HepG2 (cell line): ENCODE results near the gene ACSF3. TPM values are rescaled to one million over a fixed set of nuclear protein-coding genes. Genes with fewer than 3 reads are reported as not detected.

ENCODE experiments used
- ATRX ChIP-seq: sonication (generic); formaldehyde crosslinking; IDR thresholded peaks from 2 replicates; pipeline ENCODE4 v1.4.0; 2020; ENCODE audit warnings: missing genetic modification reagents, borderline replicate concordance
- GATAD2A ChIP-seq: IDR thresholded peaks from 2 replicates; pipeline ENCODE4 v1.6.1; 2016
- GZF1 ChIP-seq: sonication (generic); formaldehyde crosslinking; IDR thresholded peaks from 2 replicates; pipeline ENCODE4 v1.5.1; 2020; ENCODE audit warnings: mild to moderate bottlenecking, missing genetic modification reagents
- HIC2 ChIP-seq: sonication (generic); formaldehyde crosslinking; IDR thresholded peaks from 2 replicates; pipeline ENCODE4 v1.9.0; 2022; ENCODE audit warnings: low read depth, missing genetic modification reagents
- KAT7 ChIP-seq: IDR thresholded peaks from 2 replicates; pipeline ENCODE4 v1.6.1; 2018; ENCODE audit warnings: borderline replicate concordance, missing compliant biosample characterization
- MAX ChIP-seq: IDR thresholded peaks from 2 replicates; pipeline ENCODE4 v1.6.1; 2012; ENCODE audit warnings: inconsistent platforms
- MED8 ChIP-seq: sonication (generic); formaldehyde crosslinking; IDR thresholded peaks from 2 replicates; pipeline ENCODE4 v1.8.1; 2023; ENCODE audit warnings: mild to moderate bottlenecking, missing genetic modification reagents; ENCODE audit not compliant: insufficient replicate concordance
- MTERF4 ChIP-seq: sonication (generic); formaldehyde crosslinking; IDR thresholded peaks from 2 replicates; pipeline ENCODE4 v1.8.0; 2023; ENCODE audit warnings: mild to moderate bottlenecking, missing genetic modification reagents
- PPARG ChIP-seq: conservative IDR thresholded peaks from 2 replicates; pipeline ENCODE4 v1.6.1; 2016; ENCODE audit warnings: missing biosample characterization, missing genetic modification reagents
- SMAD3 ChIP-seq: sonication (generic); formaldehyde crosslinking; IDR thresholded peaks from 2 replicates; pipeline ENCODE4 v1.4.0; 2020; ENCODE audit warnings: missing genetic modification reagents
- STAT6 ChIP-seq: sonication (generic); formaldehyde crosslinking; IDR thresholded peaks from 2 replicates; pipeline ENCODE4 v1.4.0; 2020; ENCODE audit warnings: missing genetic modification reagents, mild to moderate bottlenecking, borderline replicate concordance
- TBX2 ChIP-seq: sonication (generic); formaldehyde crosslinking; IDR thresholded peaks from 2 replicates; pipeline ENCODE4 v1.5.0; 2020; ENCODE audit warnings: missing genetic modification reagents, mild to moderate bottlenecking, borderline replicate concordance
- TFDP1 ChIP-seq: IDR thresholded peaks from 2 replicates; pipeline ENCODE4 v1.6.1; 2016; ENCODE audit warnings: missing compliant biosample characterization, missing genetic modification reagents, borderline replicate concordance
- ZBTB25 ChIP-seq: IDR thresholded peaks from 2 replicates; pipeline ENCODE4 v1.6.1; 2018; ENCODE audit warnings: missing genetic modification reagents
- ZBTB33 ChIP-seq: sonication (generic); formaldehyde crosslinking; IDR thresholded peaks from 2 replicates; pipeline ENCODE4 v1.4.0; 2020; ENCODE audit warnings: missing genetic modification reagents
- ZNF549 ChIP-seq: sonication (generic); formaldehyde crosslinking; IDR thresholded peaks from 2 replicates; pipeline ENCODE4 v1.5.0; 2020; ENCODE audit warnings: missing genetic modification reagents
- ZNF607 ChIP-seq: sonication (generic); formaldehyde crosslinking; IDR thresholded peaks from 2 replicates; pipeline ENCODE4 v1.5.1; 2020; ENCODE audit warnings: missing genetic modification reagents, mild to moderate bottlenecking, borderline replicate concordance
- polyA plus RNA-seq, 8 experiments: library from polyadenylated mRNA; depleted of rRNA in 3 of 8; stranded (reverse) in 7 of 8; unstranded in 1 of 8; fragments of >200 nt; fragmentation: Illumina TruSeq in 4 of 8; extraction: Trizol in 4 of 8; gene quantifications; 2 replicates each; pipeline versions ENCODE4 v1.2.1 to v1.2.3, GENCODE V29; 2011 to 2016; ENCODE audit warnings: low read depth in 4 of 8, missing spikeins in 1 of 8, mixed read lengths in 1 of 8; ENCODE audit not compliant: insufficient read depth in 1 of 8
- total RNA-seq, 5 experiments: library from RNA; depleted of rRNA; stranded (reverse); fragments of >200 nt; fragmentation: Illumina TruSeq; extraction: Trizol; gene quantifications; 2 replicates each; pipeline ENCODE4 v1.2.3, GENCODE V29; 2016; ENCODE audit warnings: low read depth in 1 of 5

The ACSF3 gene
- total and polyA plus RNA-seq, 2 of the 13 experiments (the other 11 are each of a cell fraction or from before 2014, with no cell fraction given): 14.9 to 30.6 TPM

GRCh38 chr16:89201439-89202377 is 108.1 kb downstream of the ACSF3 start (continued):
- TF ChIP-seq STAT6 (CRISPR knock-in tag) (no peak), KAT7 (no peak), ZBTB25 (no peak), MTERF4 (peak; percentile 62; the same call in 1 of the 2 replicates), ATRX (CRISPR knock-in tag) (no peak), ZBTB33 (CRISPR knock-in tag) (no peak), ZNF607 (CRISPR knock-in tag) (no peak), GZF1 (CRISPR knock-in tag) (no peak), PPARG (no peak), HIC2 (no peak), TFDP1 (CRISPR knock-in tag) (no peak), ZNF549 (CRISPR knock-in tag) (no peak), SMAD3 (CRISPR knock-in tag) (no peak), GATAD2A (CRISPR knock-in tag) (no peak), TBX2 (CRISPR knock-in tag) (peak; percentile 23; the same call in 1 of the 2 replicates), MED8 (CRISPR knock-in tag) (no peak), MAX (peak; percentile 24; the same call in 1 of the 2 replicates)
